NCI-H187 treated with DMSO at 0.1 percent for 48 hours (cell line): Measurements from ENCODE around the gene TMEM106C.
A peak's percentile ranks its signal among the peaks of the same experiment; 100 is the strongest.

Source experiments
- DNase-seq: peaks from one replicate; lab custom pipeline; 2025; lab: John Stamatoyannopoulos, UW

The TMEM106C gene

GRCh38 chr12:47963340-47964040, at the start of gene TMEM106C:
Gene TMEM106C, plus strand, starts transcription at chr12:47963596. Its CDS starts 641 bp downstream, at chr12:47964237.
- peak; percentile 67 for DNase-seq

DNA sequence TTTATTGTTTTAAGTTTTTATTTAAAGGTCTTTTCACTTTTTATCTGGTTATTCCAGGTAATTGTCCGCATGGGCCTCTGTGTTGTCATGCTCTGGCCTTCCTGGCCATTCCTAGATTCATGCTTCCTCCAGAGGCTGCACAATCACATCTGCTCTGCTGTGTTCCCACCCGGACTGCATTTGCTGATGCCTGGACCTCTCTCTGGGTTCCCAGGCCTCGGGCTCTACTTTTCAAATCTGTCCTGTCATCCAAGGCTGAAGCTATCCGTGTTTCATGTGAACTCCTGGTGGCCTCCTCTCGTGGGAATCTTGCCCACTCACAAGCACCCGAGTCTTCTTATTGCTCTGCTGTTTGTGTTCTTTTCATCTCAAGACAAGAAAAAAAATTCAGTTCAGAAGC, 42.5 kb upstream of the TMEM106C start:
- no peak for DNase-seq

DNA sequence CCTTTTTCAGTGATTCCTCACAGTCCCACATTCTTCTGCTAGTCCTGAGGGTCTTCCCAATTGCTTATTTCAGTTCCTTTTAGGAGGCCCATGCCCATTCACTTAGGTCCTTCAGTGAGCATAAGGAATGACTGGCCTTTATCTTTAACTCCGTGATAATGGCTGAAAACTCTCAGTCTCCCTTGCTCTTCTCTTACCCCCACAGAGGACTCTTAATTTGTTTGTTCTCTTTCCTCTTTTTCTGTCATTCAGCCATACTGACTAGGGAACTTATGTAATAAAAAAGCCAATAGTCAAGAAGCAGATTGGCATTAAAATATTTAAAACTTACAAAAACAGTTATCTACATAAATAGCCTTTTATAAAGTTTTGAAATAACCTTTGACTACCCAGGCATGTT, 41.5 kb upstream of the TMEM106C start:
- DNase-seq: no peak

DNA sequence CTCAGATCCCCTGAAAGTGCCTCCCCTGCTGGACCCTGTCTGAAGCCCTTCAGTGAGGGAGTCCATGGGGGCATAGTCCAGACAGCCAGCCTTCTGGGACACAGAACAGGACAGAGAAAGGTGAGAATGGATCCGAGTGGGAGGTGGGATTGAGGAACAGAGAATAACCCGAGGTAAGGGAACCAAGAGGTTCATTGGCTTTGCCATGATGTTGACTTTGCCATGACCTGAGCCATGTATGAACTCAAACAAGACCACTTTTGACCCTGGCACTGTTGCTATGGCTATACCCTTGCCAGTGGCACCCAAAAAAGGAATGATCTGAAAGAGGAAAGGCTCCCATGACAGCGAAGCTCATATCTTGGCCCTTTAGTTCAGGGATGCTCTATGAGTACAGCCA, 36.0 kb upstream of the TMEM106C start:
- no peak for DNase-seq

DNA sequence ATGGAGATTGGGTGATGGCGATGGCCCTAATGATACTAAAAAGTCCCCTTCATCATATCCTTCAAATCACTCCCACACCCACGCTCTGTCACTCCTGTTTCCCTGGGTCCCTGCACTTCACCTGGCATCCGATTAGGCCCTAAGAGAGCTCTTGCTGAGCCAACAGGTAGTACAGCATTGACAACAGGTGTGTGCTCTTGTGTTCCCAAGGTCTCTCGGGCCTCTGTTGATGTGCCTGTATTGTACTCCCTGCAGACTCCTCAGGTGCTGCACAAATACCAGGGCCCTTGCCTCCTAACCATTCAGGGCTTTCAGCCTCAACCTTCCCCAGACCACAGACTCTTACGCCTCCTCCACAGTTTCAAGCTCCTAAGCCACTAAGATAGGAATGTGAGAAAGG, 32.8 kb upstream of the TMEM106C start:
- no peak for DNase-seq

GRCh38 chr12:47931187-47931586, 32.2 kb upstream of the TMEM106C start:
- DNase-seq: no peak

DNA sequence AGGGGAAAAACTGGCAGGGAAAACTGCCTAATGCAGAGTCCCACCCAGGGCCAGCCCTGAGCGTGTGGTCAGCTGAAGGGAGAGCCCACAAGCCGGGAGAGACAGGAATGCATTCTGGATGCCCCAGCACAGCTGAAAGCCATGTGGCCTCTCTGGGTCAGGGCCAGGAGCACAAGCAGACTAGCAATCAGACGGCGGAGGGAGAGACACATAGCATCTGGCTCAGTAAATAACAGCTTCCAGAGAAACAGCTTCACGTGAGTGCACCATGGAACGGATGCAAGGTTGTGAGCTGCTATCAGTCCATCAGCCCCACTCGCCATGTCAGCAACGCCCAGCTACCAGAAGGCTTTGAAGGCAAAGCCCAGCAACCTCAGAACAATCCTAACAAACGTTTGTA, 28.2 kb upstream of the TMEM106C start:
- DNase-seq: no peak

DNA sequence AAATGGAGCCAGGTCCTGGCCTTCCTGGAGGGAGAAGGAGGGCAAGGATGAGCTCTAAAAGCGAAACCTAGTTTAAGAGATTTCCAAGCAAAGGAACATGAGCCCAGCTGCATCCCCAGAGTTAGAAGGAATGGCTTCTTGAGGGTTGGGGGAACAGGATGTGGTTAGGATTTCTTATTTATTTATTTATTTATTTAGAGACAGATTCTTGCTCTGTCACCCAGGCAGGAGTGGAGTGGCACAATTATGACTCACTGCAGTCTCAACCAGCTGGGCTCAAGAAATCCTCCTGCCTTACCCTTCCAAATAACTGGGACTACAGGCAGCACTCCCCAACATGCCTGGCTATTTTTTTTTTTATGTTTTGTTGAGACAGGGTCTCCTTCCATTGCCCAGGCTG, 25.3 kb upstream of the TMEM106C start:
- no peak for DNase-seq

- DNase-seq: no peak
Measured at GRCh38 chr12:47938594-47938993, 24.8 kb upstream of the TMEM106C start.

DNA sequence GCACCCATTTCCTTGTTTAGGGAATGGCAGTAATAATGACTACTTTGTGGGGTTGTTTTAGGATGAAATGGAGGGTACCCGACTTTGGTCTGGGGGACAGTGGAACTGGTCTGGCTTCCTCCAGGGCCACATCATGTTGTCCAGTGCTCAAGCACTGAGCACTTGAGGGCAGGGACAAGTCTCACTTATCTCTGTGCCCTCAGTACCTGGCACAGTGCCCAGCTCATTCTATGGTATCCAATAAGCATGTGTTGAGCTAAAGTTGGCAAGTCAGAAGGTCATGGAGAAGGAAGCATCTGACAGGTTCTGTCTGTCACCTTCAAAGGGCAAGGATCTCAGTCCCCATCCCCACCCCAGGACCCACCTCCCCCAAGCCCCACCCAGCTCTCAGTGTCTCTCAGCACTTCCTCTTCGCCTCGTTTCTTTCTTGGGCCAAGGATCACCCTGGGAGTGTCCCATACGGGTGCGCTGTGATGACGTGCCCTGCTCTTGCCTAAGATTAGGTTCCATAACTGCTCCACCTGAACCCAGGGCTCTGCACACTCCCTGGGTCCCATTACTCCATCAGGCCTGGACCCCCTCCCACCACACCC, 24.3 kb upstream of the TMEM106C start:
- no peak for DNase-seq

GRCh38 chr12:47940773-47941474, 22.5 kb upstream of the TMEM106C start:
- no peak for DNase-seq

GRCh38 chr12:47941475-47941780, 22.0 kb upstream of the TMEM106C start:
- no peak for DNase-seq

- DNase-seq: no peak
Measured at GRCh38 chr12:47941871-47942613, 21.4 kb upstream of the TMEM106C start.

- no peak for DNase-seq
Measured at GRCh38 chr12:47942614-47943225, 20.7 kb upstream of the TMEM106C start.

GRCh38 chr12:47943623-47944340, 19.6 kb upstream of the TMEM106C start:
- DNase-seq: no peak

- DNase-seq: no peak
Measured at GRCh38 chr12:47944685-47945340, 18.6 kb upstream of the TMEM106C start.

DNA sequence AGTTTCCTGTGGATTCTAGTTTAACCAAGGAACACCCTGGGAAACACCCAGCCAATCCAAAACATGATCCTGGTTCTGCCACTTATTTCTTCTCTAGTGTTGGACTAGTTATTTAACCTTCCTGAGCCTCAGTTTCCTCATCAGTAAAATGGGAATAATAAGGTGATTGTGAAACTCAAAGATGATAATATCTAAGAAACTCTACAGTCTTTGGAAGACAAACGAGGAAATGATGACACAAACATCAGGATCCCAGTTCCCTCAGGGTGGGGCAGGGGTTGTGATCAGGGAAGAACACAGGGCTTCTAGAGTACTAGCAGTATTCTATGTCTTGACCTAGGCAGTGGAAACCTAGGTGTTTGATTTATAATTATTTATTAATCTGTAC, 18.1 kb upstream of the TMEM106C start:
- DNase-seq: no peak

GRCh38 chr12:47946413-47947323, 16.7 kb upstream of the TMEM106C start:
- no peak for DNase-seq

- DNase-seq: no peak
Measured at GRCh38 chr12:47947341-47947740, 16.1 kb upstream of the TMEM106C start.
